ENCODE results near the gene AASDHPPT. TPM values are rescaled to one million over a fixed set of nuclear protein-coding genes. Genes with fewer than 3 reads are reported as not detected.

AASDHPPT gene
- total RNA-seq, 1 experiment from 2014 or later = 47.1 TPM

GRCh38 chr11:106049727-106050476 is 27.6 kb upstream of the AASDHPPT start:
- no peak overlapping the region; a peak in 1 of 7 replicates for H3K27ac Mint-ChIP-seq
- no peaks in the 10 kb centered on the region for H3K27me3 ChIP-seq (ENCODE audit: insufficient read depth, low read length)
- no peak overlapping the region for H3K23ac ChIP-seq (ENCODE audit: insufficient read length, low read depth, low read length)
- H2BK5ac ChIP-seq (ENCODE audit: insufficient read length, low read length) = no peak overlapping the region
- no peak overlapping the region for H3K4ac ChIP-seq (ENCODE audit: low read depth, low read length)
- no peak overlapping the region for H3K9ac ChIP-seq (ENCODE audit: extremely low read depth, insufficient read length, low read length)
- no peak overlapping the region for H2AFZ ChIP-seq (ENCODE audit: low read length)
- H2BK15ac ChIP-seq (ENCODE audit: low read depth, low read length) = no peak overlapping the region
- H3K18ac ChIP-seq (ENCODE audit: insufficient read length, low read depth, low read length) = no peak overlapping the region
- no peak for DNase-seq
- H3K27ac ChIP-seq (ENCODE audit: insufficient read length, low read depth, low read length) = no peak overlapping the region
- H2BK20ac ChIP-seq (ENCODE audit: low read depth, low read length, poor library complexity, severe bottlenecking) = no peak overlapping the region
- H3K9me3 Mint-ChIP-seq = no peaks in the 10 kb centered on the region
- peaks cover 2 to 3% of the 10 kb centered on the region in 2 experiments; a peak in 2 of 4 replicates for H3K4me1 Mint-ChIP-seq
- no peak overlapping the region for H2AK5ac ChIP-seq (ENCODE audit: insufficient read length, low read length)
- H3K23me2 ChIP-seq (ENCODE audit: insufficient read length, low read depth, low read length, poor library complexity, severe bottlenecking) = no peaks in the 10 kb centered on the region
- H3K4me1 ChIP-seq (ENCODE audit: insufficient read depth, low read length) = no peaks in the 10 kb centered on the region
- H3K79me2 ChIP-seq (ENCODE audit: insufficient read depth, low read length) = no peaks in the 10 kb centered on the region
- H3K79me1 ChIP-seq (ENCODE audit: insufficient read depth, low read depth, low read length, poor library complexity, severe bottlenecking) = no peaks in the 10 kb centered on the region
- no peak overlapping the region for H2BK12ac ChIP-seq (ENCODE audit: insufficient read length, low read depth, low read length)
- no peaks in the 10 kb centered on the region for H4K20me1 ChIP-seq (ENCODE audit: control insufficient read depth, insufficient read depth, insufficient read length)
- no peak overlapping the region for H4K91ac ChIP-seq (ENCODE audit: insufficient read length, low read depth, low read length)
- H3K36me3 Mint-ChIP-seq (ENCODE audit: insufficient read depth in 1 of 3, low read depth in 3 of 3) = no peaks in the 10 kb centered on the region
- H3K27me3 Mint-ChIP-seq (ENCODE audit: low read depth) = no peaks in the 10 kb centered on the region
- H3K14ac ChIP-seq (ENCODE audit: insufficient read depth, low read length) = no peak overlapping the region
- H3K56ac ChIP-seq (ENCODE audit: insufficient read length, low read depth, low read length) = no peak overlapping the region
- no peak overlapping the region for H4K5ac ChIP-seq (ENCODE audit: insufficient read length, low read depth, low read length)
- no peaks in the 10 kb centered on the region for H3K9me3 ChIP-seq (ENCODE audit: control insufficient read depth, low read depth, low read length)
- no peak overlapping the region for H4K8ac ChIP-seq (replicated peaks; ENCODE audit: insufficient read length, low read depth, low read length)
- H3T11ph ChIP-seq (ENCODE audit: low read length) = no peak overlapping the region
- TF ChIP-seq CTCF (conservative IDR thresholded peaks at IDR 0.05) = no peak
- WGBS (ENCODE audit: extremely low coverage, insufficient read length, low lambda C conversion rate) = no CpG with 5 or more reads among the region's 5 CpGs
- H3K4me2 ChIP-seq (ENCODE audit: insufficient read depth, insufficient read length, low read length) = no peak overlapping the region
- no peak overlapping the region for H3K4me3 Mint-ChIP-seq
- H2BK120ac ChIP-seq (ENCODE audit: low read depth, low read length, poor library complexity, severe bottlenecking) = no peak overlapping the region
